HEK293 (cell line): Measurements from ENCODE around the gene SLFN11.

Source experiments
- CTCF ChIA-PET: fragments of 350-600 bp; formaldehyde crosslinking; extraction: SDS; loops from one replicate; lab custom pipeline; 2021; ENCODE audit warnings: antibody characterized with exemption; lab: Yijun Ruan, JAX
- POLR2A ChIA-PET: fragments of 300-600 bp; formaldehyde crosslinking; extraction: SDS; loops from one replicate; lab custom pipeline; 2020; ENCODE audit warnings: antibody characterized with exemption, inconsistent platforms; lab: Yijun Ruan, JAX
- H3K27ac ChIP-seq: fragments of 200-500 bp; sonication (Bioruptor generic); 2 replicates; pipeline ENCODE4 v1.5.1; 2014; ENCODE audit warnings: low read depth, low read length, control low read depth, inconsistent platforms; ENCODE audit errors: extremely low read depth
- H3K36me3 ChIP-seq, 2 experiments: fragments of 200-500 bp in 1 of 2; sonication (Bioruptor generic) in 1 of 2; 1 replicate in 1 of 2; 2 replicates in 1 of 2; pipeline ENCODE4 v1.5.1; 2014 to 2017; ENCODE audit warnings: inconsistent platforms in 2 of 2, low read length in 2 of 2; ENCODE audit not compliant: control insufficient read depth in 2 of 2, insufficient read depth in 1 of 2
- H3K4me1 ChIP-seq: fragments of 200-500 bp; sonication (Bioruptor generic); 2 replicates; pipeline ENCODE4 v1.5.1; 2014; ENCODE audit warnings: mild to moderate bottlenecking, low read length, inconsistent platforms; ENCODE audit not compliant: control insufficient read depth, insufficient read depth
- H3K4me3 ChIP-seq: 2 replicates; pipeline ENCODE4 v1.5.1; 2011; ENCODE audit warnings: low read depth, mild to moderate bottlenecking, control low read depth, low read length, moderate library complexity
- H3K9me3 ChIP-seq: fragments of 200-500 bp; sonication (Bioruptor generic); 2 replicates; pipeline ENCODE4 v1.5.1; 2014; ENCODE audit warnings: low read depth, low read length, inconsistent platforms; ENCODE audit not compliant: control insufficient read depth, insufficient read depth
- ATF2 ChIP-seq: fragments of 450-650 bp; formaldehyde crosslinking; IDR thresholded peaks from 2 replicates; pipeline ENCODE4 v1.5.1; 2016; ENCODE audit warnings: missing biosample characterization, missing genetic modification characterization, low read depth
- GLIS2 ChIP-seq: fragments of 450-650 bp; formaldehyde crosslinking; IDR thresholded peaks from 2 replicates; pipeline ENCODE4 v1.5.1; 2016; ENCODE audit warnings: missing biosample characterization, missing genetic modification characterization
- HOXD13 ChIP-seq: sonication (generic); formaldehyde crosslinking; IDR thresholded peaks from 2 replicates; pipeline ENCODE4 v1.8.0; 2022; ENCODE audit warnings: missing genetic modification reagents, borderline replicate concordance
- IKZF3 ChIP-seq: fragments of 450-650 bp; IDR thresholded peaks from 2 replicates; pipeline ENCODE4 v1.5.0; 2018; ENCODE audit warnings: missing biosample characterization, mild to moderate bottlenecking, missing genetic modification characterization, moderate library complexity
- ZBTB17 ChIP-seq: fragments of 450-650 bp; formaldehyde crosslinking; IDR thresholded peaks from 2 replicates; pipeline ENCODE4 v1.5.1; 2016; ENCODE audit warnings: missing biosample characterization, missing genetic modification characterization
- ZBTB20 ChIP-seq: fragments of 450-650 bp; formaldehyde crosslinking; IDR thresholded peaks from 2 replicates; pipeline ENCODE4 v1.5.1; 2016; ENCODE audit warnings: missing biosample characterization, missing genetic modification characterization
- ZBTB21 ChIP-seq: fragments of 450-650 bp; formaldehyde crosslinking; IDR thresholded peaks from 2 replicates; pipeline ENCODE4 v1.5.1; 2017; ENCODE audit warnings: missing biosample characterization, missing genetic modification characterization
- ZBTB48 ChIP-seq: fragments of 450-650 bp; formaldehyde crosslinking; IDR thresholded peaks from 2 replicates; pipeline ENCODE4 v1.5.1; 2016; ENCODE audit warnings: missing biosample characterization, missing genetic modification characterization
- ZBTB8A ChIP-seq: fragments of 450-650 bp; formaldehyde crosslinking; IDR thresholded peaks from 2 replicates; pipeline ENCODE4 v1.5.1; 2016; ENCODE audit warnings: missing biosample characterization, missing genetic modification characterization
- ZIC2 ChIP-seq: fragments of 450-650 bp; formaldehyde crosslinking; IDR thresholded peaks from 2 replicates; pipeline ENCODE4 v1.5.1; 2016; ENCODE audit warnings: missing biosample characterization, missing genetic modification characterization
- ZNF114 ChIP-seq: fragments of 450-650 bp; formaldehyde crosslinking; IDR thresholded peaks from 2 replicates; pipeline ENCODE4 v1.5.0; 2017; ENCODE audit warnings: missing biosample characterization, missing genetic modification characterization
- ZNF121 ChIP-seq: fragments of 450-650 bp; formaldehyde crosslinking; IDR thresholded peaks from 2 replicates; pipeline ENCODE4 v1.5.1; 2016; ENCODE audit warnings: missing biosample characterization, missing genetic modification characterization
- ZNF157 ChIP-seq: fragments of 450-650 bp; formaldehyde crosslinking; IDR thresholded peaks from 2 replicates; pipeline ENCODE4 v1.5.1; 2016; ENCODE audit warnings: missing biosample characterization, missing genetic modification characterization
- ZNF302 ChIP-seq: fragments of 450-650 bp; formaldehyde crosslinking; IDR thresholded peaks from 2 replicates; pipeline ENCODE4 v1.5.1; 2016; ENCODE audit warnings: missing biosample characterization, missing genetic modification characterization, low read depth
- ZNF311 ChIP-seq: fragments of 450-650 bp; formaldehyde crosslinking; IDR thresholded peaks from 2 replicates; pipeline ENCODE4 v1.5.1; 2017; ENCODE audit warnings: missing biosample characterization, missing genetic modification characterization, borderline replicate concordance
- ZNF335 ChIP-seq: fragments of 450-650 bp; formaldehyde crosslinking; conservative IDR thresholded peaks from 2 replicates; pipeline ENCODE4 v1.5.1; 2016; ENCODE audit warnings: missing biosample characterization, missing genetic modification characterization
- ZNF366 ChIP-seq: fragments of 450-650 bp; formaldehyde crosslinking; conservative IDR thresholded peaks from 2 replicates; pipeline ENCODE4 v1.5.1; 2016; ENCODE audit warnings: missing biosample characterization, missing genetic modification characterization
- ZNF423 ChIP-seq: fragments of 450-650 bp; formaldehyde crosslinking; IDR thresholded peaks from 2 replicates; pipeline ENCODE4 v1.5.1; 2016; ENCODE audit warnings: missing biosample characterization, missing genetic modification characterization
- ZNF501 ChIP-seq: fragments of 450-650 bp; formaldehyde crosslinking; IDR thresholded peaks from 2 replicates; pipeline ENCODE4 v1.5.1; 2016; ENCODE audit warnings: missing biosample characterization, missing genetic modification characterization
- ZNF600 ChIP-seq: fragments of 450-650 bp; formaldehyde crosslinking; IDR thresholded peaks from 2 replicates; pipeline ENCODE4 v1.5.1; 2016; ENCODE audit warnings: missing biosample characterization, missing genetic modification characterization
- ZNF629 ChIP-seq: fragments of 450-650 bp; formaldehyde crosslinking; IDR thresholded peaks from 2 replicates; pipeline ENCODE4 v1.5.1; 2017; ENCODE audit warnings: missing biosample characterization, missing genetic modification characterization
- ZSCAN16 ChIP-seq: fragments of 450-650 bp; formaldehyde crosslinking; IDR thresholded peaks from 2 replicates; pipeline ENCODE4 v1.5.1; 2016; ENCODE audit warnings: missing biosample characterization, missing genetic modification characterization
- ZSCAN30 ChIP-seq: fragments of 450-650 bp; IDR thresholded peaks from 2 replicates; pipeline ENCODE4 v1.5.1; 2018; ENCODE audit warnings: missing biosample characterization, mild to moderate bottlenecking, missing genetic modification characterization, moderate library complexity
- ZXDB ChIP-seq: fragments of 450-650 bp; formaldehyde crosslinking; IDR thresholded peaks from 2 replicates; pipeline ENCODE4 v1.5.1; 2016; ENCODE audit warnings: missing biosample characterization, missing genetic modification characterization
- TF ChIP-seq, protein P1 (sequence below): fragments of 450-650 bp; formaldehyde crosslinking; IDR thresholded peaks from 2 replicates; pipeline ENCODE4 v1.5.1; 2017; ENCODE audit warnings: missing biosample characterization, missing genetic modification characterization
- TF ChIP-seq, protein P2 (sequence below): fragments of 450-650 bp; formaldehyde crosslinking; IDR thresholded peaks from 2 replicates; pipeline ENCODE4 v1.5.1; 2016; ENCODE audit warnings: missing biosample characterization, missing genetic modification characterization
- TF ChIP-seq, protein P3 (sequence below): fragments of 450-650 bp; formaldehyde crosslinking; IDR thresholded peaks from 2 replicates; pipeline ENCODE4 v1.5.1; 2016; ENCODE audit warnings: missing biosample characterization, missing genetic modification characterization

The SLFN11 gene

DNA sequence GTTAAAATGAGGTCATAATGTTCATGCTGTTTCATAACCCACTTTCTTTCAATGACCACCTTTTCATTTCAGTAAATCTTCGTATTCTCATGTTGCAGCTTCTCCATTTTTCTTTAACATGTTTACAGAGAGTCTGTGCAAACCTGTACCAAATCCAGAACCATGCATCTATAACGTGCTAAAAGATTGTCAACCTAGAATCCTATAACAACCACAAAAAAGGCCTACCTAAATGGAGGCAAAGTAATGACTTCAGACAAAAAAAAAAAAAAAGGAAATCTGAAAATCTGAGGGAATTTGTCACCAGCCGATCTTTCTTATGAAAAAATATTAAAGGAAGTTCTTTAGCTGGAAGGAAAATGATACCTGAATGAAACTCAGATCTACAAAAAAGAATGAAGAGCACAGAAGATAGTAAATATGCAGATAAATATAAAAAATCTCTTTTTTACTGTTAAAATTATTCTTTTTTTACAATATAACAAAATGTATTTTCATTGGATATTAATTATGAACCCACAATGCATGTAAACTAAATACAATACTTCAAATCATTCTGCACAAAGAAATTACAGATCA is 1.4 kb upstream of the SLFN11 start (continued):
- TF ChIP-seq, protein P1, sequence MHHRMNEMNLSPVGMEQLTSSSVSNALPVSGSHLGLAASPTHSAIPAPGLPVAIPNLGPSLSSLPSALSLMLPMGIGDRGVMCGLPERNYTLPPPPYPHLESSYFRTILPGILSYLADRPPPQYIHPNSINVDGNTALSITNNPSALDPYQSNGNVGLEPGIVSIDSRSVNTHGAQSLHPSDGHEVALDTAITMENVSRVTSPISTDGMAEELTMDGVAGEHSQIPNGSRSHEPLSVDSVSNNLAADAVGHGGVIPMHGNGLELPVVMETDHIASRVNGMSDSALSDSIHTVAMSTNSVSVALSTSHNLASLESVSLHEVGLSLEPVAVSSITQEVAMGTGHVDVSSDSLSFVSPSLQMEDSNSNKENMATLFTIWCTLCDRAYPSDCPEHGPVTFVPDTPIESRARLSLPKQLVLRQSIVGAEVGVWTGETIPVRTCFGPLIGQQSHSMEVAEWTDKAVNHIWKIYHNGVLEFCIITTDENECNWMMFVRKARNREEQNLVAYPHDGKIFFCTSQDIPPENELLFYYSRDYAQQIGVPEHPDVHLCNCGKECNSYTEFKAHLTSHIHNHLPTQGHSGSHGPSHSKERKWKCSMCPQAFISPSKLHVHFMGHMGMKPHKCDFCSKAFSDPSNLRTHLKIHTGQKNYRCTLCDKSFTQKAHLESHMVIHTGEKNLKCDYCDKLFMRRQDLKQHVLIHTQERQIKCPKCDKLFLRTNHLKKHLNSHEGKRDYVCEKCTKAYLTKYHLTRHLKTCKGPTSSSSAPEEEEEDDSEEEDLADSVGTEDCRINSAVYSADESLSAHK (tag by site-specific recombination), result no peak

- Histone ChIP-seq H3K4me1 (peaks cover 10% of the 10 kb centered on the region), H3K36me3 (peaks cover 12 to 13% of the 10 kb centered on the region in 2 experiments), H3K9me3 (no peaks in the 10 kb centered on the region), H3K27ac (peak overlapping the region; percentile 100), H3K4me3 (peak overlapping the region; percentile 88)
- ChIA-PET CTCF (interaction anchor here (0.6 to 2.7 kb wide), 5 partner anchors 9 to 356 kb away, joined by 3 to 8 read pairs (median 4); no protein-coding TSS in a partner anchor), POLR2A (interaction anchor here (0.7 to 2.7 kb wide), 30 partner anchors 9 to 435 kb away, joined by 3 to 54 read pairs (median 4); partner anchors contain the start of genes PEX12, RAD51D, RFFL and SLFN12)
- TF ChIP-seq ZNF501 (tag by site-specific recombination) (0 out of 2 replicates have a peak, but pooled peaks have one; percentile 39), ZNF423 (tag by site-specific recombination) (peak; percentile 74; the same call in 1 of the 2 replicates), GLIS2 (tag by site-specific recombination) (peak; percentile 34; the same call in 1 of the 2 replicates), ZBTB20 (peak; percentile 59), ZBTB8A (tag by site-specific recombination) (peak; percentile 48; the same call in 1 of the 2 replicates), ZIC2 (tag by site-specific recombination) (peak; percentile 68), ZNF311 (tag by site-specific recombination) (no peak), ZNF600 (peak; percentile 73), ZXDB (0 out of 2 replicates have a peak, but pooled peaks have one; percentile 4), ATF2 (peak; percentile 89; the same call in 1 of the 2 replicates), ZNF114 (tag by site-specific recombination) (no peak), HOXD13 (no peak), ZNF366 (peak; percentile 93), ZSCAN16 (tag by site-specific recombination) (no peak), ZBTB17 (tag by site-specific recombination) (peak; percentile 90), ZNF157 (tag by site-specific recombination) (no peak), IKZF3 (tag by site-specific recombination) (0 out of 2 replicates have a peak, but pooled peaks have one; percentile 4), ZNF629 (tag by site-specific recombination) (peak; percentile 71; the same call in 1 of the 2 replicates), ZNF302 (tag by site-specific recombination) (no peak), ZNF121 (tag by site-specific recombination) (peak; percentile 95), ZNF335 (tag by site-specific recombination) (peak; percentile 59), ZBTB48 (tag by site-specific recombination) (peak; percentile 2; the same call in 1 of the 2 replicates), ZSCAN30 (tag by site-specific recombination) (0 out of 2 replicates have a peak, but pooled peaks have one; percentile 29), ZBTB21 (0 out of 2 replicates have a peak, but pooled peaks have one; percentile 73)
- TF ChIP-seq, protein P2, sequence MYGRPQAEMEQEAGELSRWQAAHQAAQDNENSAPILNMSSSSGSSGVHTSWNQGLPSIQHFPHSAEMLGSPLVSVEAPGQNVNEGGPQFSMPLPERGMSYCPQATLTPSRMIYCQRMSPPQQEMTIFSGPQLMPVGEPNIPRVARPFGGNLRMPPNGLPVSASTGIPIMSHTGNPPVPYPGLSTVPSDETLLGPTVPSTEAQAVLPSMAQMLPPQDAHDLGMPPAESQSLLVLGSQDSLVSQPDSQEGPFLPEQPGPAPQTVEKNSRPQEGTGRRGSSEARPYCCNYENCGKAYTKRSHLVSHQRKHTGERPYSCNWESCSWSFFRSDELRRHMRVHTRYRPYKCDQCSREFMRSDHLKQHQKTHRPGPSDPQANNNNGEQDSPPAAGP (tag by site-specific recombination), result 0 out of 2 replicates have a peak, but pooled peaks have one; percentile 13
- TF ChIP-seq, protein P3, sequence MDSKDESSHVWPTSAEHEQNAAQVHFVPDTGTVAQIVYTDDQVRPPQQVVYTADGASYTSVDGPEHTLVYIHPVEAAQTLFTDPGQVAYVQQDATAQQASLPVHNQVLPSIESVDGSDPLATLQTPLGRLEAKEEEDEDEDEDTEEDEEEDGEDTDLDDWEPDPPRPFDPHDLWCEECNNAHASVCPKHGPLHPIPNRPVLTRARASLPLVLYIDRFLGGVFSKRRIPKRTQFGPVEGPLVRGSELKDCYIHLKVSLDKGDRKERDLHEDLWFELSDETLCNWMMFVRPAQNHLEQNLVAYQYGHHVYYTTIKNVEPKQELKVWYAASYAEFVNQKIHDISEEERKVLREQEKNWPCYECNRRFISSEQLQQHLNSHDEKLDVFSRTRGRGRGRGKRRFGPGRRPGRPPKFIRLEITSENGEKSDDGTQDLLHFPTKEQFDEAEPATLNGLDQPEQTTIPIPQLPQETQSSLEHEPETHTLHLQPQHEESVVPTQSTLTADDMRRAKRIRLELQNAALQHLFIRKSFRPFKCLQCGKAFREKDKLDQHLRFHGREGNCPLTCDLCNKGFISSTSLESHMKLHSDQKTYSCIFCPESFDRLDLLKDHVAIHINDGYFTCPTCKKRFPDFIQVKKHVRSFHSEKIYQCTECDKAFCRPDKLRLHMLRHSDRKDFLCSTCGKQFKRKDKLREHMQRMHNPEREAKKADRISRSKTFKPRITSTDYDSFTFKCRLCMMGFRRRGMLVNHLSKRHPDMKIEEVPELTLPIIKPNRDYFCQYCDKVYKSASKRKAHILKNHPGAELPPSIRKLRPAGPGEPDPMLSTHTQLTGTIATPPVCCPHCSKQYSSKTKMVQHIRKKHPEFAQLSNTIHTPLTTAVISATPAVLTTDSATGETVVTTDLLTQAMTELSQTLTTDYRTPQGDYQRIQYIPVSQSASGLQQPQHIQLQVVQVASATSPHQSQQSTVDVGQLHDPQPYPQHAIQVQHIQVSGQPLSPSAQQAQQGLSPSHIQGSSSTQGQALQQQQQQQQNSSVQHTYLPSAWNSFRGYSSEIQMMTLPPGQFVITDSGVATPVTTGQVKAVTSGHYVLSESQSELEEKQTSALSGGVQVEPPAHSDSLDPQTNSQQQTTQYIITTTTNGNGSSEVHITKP (tag by site-specific recombination), result 0 out of 2 replicates have a peak, but pooled peaks have one; percentile 8
Measured at GRCh38 chr17:35373984-35374765, 754 bp upstream of the SLFN11 start.
